Tibial artery (tissue), 4 donors: ENCODE results near the gene COPS9.

Source experiments
- DNase-seq, 2 donors: peaks; one replicate each; pipeline ENCODE4 v3.0.0-alpha.2; 2019
- H3K27ac ChIP-seq, 2 donors: fragments of 200-600 bp; sonication (generic) in 1 of 2; 1 replicate in 1 of 2; 2 replicates in 1 of 2; pipeline ENCODE4 v1.5.1; 2018 to 2019; ENCODE audit warnings: mild to moderate bottlenecking in 1 of 2
- H3K27me3 ChIP-seq, 2 donors: fragments of 200-600 bp; sonication (generic) in 1 of 2; one replicate each; pipeline versions ENCODE4 v1.5.1 to v1.6.0; 2016 to 2019
- H3K36me3 ChIP-seq, 3 donors: fragments of 200-600 bp; sonication (generic) in 2 of 3; one replicate each; pipeline ENCODE4 v1.5.1; 2016 to 2019; ENCODE audit warnings: mild to moderate bottlenecking in 2 of 3
- H3K4me1 ChIP-seq, 4 donors: fragments of 200-600 bp; sonication (generic) in 2 of 4; 1 replicate in 3 of 4; 2 replicates in 1 of 4; pipeline ENCODE4 v1.5.1; 2016 to 2019
- H3K4me3 ChIP-seq, 2 donors: fragments of 200-600 bp; sonication (generic) in 1 of 2; 1 replicate in 1 of 2; 2 replicates in 1 of 2; pipeline ENCODE4 v1.5.1; 2018 to 2019; ENCODE audit warnings: mild to moderate bottlenecking in 2 of 2
- H3K9me3 ChIP-seq, 3 donors: fragments of 200-600 bp; sonication (generic) in 1 of 3; one replicate each; pipeline ENCODE4 v1.5.1; 2016 to 2019
- intact Hi-C: fragments of 100-400 bp; cut with DNase I; formaldehyde crosslinking; loops from one replicate; pipeline ENCODE4 v1.15.0; 2023; ENCODE audit warnings: low total_unique reads
- TF ChIP-seq, protein P1 (sequence below), 2 experiments: fragments of 200-600 bp in 1 of 2; fragments of 450-650 bp in 1 of 2; IDR thresholded peaks; one replicate each; pipeline ENCODE4 v1.5.1; 2017 to 2019; ENCODE audit warnings: antibody characterized with exemption in 2 of 2, mild to moderate bottlenecking in 1 of 2, moderate library complexity in 1 of 2

COPS9 gene

DNA sequence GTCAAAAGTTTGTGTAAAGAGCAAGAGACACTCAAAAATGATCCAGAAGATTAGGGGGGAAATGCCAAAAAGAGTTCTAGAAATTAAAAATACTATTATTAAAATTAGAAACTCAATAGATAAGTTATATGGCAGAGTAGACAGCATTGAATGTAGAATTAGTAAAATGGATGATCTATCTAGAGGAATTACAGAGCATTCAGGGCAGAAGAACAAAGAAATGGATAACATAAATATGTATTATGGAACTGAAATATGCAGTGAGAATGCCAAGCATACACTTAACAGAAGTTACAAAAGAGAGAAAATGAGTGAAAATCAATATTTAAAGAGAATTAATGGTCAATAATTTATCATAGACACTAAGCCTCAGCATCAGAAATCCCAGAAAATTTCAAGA lies 49.5 kb downstream of the COPS9 start:
- intact Hi-C loops: loop anchor here (10.0 kb wide), 1 partner anchor 68 kb away; no protein-coding TSS in a partner anchor
- no peak overlapping the region for H3K27ac ChIP-seq
- no peaks in the 10 kb centered on the region for H3K36me3 ChIP-seq
- H3K9me3 ChIP-seq: peaks cover 0 to 18% (median 5%) of the 10 kb centered on the region in 3 donors
- no peak for DNase-seq
- no peak overlapping the region for H3K4me3 ChIP-seq
- peaks cover 0 to 7% of the 10 kb centered on the region in 2 donors for H3K27me3 ChIP-seq
- no peaks in the 10 kb centered on the region for H3K4me1 ChIP-seq
- TF ChIP-seq, protein P1, sequence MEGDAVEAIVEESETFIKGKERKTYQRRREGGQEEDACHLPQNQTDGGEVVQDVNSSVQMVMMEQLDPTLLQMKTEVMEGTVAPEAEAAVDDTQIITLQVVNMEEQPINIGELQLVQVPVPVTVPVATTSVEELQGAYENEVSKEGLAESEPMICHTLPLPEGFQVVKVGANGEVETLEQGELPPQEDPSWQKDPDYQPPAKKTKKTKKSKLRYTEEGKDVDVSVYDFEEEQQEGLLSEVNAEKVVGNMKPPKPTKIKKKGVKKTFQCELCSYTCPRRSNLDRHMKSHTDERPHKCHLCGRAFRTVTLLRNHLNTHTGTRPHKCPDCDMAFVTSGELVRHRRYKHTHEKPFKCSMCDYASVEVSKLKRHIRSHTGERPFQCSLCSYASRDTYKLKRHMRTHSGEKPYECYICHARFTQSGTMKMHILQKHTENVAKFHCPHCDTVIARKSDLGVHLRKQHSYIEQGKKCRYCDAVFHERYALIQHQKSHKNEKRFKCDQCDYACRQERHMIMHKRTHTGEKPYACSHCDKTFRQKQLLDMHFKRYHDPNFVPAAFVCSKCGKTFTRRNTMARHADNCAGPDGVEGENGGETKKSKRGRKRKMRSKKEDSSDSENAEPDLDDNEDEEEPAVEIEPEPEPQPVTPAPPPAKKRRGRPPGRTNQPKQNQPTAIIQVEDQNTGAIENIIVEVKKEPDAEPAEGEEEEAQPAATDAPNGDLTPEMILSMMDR (IDR thresholded peaks at IDR 0.05): no peak
